ENCODE data around the gene ATP5F1C. TPM values are rescaled to one million over a fixed set of nuclear protein-coding genes. Genes with fewer than 3 reads are reported as not detected.

Gene ATP5F1C
- total RNA-seq, 1 experiment from 2014 or later, result 288 TPM

DNA sequence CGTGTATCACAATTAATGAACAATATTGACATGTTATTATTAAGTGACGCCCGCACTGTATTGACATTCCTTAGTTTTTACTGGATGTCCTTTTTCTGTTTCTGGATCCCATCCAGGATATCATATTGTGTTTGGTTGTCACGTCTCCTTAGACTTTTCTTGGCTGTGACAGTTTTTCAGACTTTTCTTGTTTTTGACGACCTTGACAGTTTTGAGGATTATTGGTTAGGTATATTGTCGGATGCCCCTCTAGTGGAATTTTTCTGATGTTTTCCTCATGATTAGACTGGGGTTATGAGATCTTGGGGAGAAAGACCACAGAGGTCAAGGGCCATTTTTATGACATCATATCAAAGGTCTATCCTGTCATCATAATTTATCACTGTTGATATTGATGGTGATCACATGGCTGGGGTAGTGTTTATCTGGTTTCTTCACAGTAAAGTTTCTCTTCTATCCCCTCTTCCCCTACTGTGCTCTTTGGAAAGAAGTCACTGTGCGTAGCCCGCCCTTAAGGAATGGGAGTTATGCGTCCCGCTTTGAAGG lies 41.4 kb downstream of the ATP5F1C start:
- Mint-ChIP-seq H3K4me3 (no peak overlapping the region), H3K27ac (no peak overlapping the region), H3K9me3 (no peaks in the 10 kb centered on the region), H3K27me3 (ENCODE audit: low read depth) (no peaks in the 10 kb centered on the region), H3K36me3 (peaks cover 21% of the 10 kb centered on the region), H3K4me1 (peaks cover 8% of the 10 kb centered on the region)
- no peak for DNase-seq (ENCODE audit: low spot score)
- ChIA-PET CTCF (no interaction called here), POLR2A (no interaction called here)
- ATAC-seq, result no peak
- TF ChIP-seq, protein P1, sequence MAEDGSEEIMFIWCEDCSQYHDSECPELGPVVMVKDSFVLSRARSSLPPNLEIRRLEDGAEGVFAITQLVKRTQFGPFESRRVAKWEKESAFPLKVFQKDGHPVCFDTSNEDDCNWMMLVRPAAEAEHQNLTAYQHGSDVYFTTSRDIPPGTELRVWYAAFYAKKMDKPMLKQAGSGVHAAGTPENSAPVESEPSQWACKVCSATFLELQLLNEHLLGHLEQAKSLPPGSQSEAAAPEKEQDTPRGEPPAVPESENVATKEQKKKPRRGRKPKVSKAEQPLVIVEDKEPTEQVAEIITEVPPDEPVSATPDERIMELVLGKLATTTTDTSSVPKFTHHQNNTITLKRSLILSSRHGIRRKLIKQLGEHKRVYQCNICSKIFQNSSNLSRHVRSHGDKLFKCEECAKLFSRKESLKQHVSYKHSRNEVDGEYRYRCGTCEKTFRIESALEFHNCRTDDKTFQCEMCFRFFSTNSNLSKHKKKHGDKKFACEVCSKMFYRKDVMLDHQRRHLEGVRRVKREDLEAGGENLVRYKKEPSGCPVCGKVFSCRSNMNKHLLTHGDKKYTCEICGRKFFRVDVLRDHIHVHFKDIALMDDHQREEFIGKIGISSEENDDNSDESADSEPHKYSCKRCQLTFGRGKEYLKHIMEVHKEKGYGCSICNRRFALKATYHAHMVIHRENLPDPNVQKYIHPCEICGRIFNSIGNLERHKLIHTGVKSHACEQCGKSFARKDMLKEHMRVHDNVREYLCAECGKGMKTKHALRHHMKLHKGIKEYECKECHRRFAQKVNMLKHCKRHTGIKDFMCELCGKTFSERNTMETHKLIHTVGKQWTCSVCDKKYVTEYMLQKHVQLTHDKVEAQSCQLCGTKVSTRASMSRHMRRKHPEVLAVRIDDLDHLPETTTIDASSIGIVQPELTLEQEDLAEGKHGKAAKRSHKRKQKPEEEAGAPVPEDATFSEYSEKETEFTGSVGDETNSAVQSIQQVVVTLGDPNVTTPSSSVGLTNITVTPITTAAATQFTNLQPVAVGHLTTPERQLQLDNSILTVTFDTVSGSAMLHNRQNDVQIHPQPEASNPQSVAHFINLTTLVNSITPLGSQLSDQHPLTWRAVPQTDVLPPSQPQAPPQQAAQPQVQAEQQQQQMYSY (CRISPR knock-in tag; IDR thresholded peaks at IDR 0.05), result no peak
- TF ChIP-seq ZBTB21 (CRISPR knock-in tag; IDR thresholded peaks at IDR 0.05; ENCODE audit: borderline replicate concordance), result no peak
- TF ChIP-seq MYBL2 (CRISPR knock-in tag; IDR thresholded peaks at IDR 0.05), result no peak
- TF ChIP-seq ATF1 (CRISPR knock-in tag; IDR thresholded peaks at IDR 0.05), result no peak
- TF ChIP-seq ELF4 (CRISPR knock-in tag; IDR thresholded peaks at IDR 0.05; ENCODE audit: low read depth), result no peak
- no peak for TF ChIP-seq ZNF121 (CRISPR knock-in tag; IDR thresholded peaks at IDR 0.05)
- no peak for TF ChIP-seq FOXP1 (CRISPR knock-in tag; IDR thresholded peaks at IDR 0.05; ENCODE audit: borderline replicate concordance)
- TF ChIP-seq, protein P2, sequence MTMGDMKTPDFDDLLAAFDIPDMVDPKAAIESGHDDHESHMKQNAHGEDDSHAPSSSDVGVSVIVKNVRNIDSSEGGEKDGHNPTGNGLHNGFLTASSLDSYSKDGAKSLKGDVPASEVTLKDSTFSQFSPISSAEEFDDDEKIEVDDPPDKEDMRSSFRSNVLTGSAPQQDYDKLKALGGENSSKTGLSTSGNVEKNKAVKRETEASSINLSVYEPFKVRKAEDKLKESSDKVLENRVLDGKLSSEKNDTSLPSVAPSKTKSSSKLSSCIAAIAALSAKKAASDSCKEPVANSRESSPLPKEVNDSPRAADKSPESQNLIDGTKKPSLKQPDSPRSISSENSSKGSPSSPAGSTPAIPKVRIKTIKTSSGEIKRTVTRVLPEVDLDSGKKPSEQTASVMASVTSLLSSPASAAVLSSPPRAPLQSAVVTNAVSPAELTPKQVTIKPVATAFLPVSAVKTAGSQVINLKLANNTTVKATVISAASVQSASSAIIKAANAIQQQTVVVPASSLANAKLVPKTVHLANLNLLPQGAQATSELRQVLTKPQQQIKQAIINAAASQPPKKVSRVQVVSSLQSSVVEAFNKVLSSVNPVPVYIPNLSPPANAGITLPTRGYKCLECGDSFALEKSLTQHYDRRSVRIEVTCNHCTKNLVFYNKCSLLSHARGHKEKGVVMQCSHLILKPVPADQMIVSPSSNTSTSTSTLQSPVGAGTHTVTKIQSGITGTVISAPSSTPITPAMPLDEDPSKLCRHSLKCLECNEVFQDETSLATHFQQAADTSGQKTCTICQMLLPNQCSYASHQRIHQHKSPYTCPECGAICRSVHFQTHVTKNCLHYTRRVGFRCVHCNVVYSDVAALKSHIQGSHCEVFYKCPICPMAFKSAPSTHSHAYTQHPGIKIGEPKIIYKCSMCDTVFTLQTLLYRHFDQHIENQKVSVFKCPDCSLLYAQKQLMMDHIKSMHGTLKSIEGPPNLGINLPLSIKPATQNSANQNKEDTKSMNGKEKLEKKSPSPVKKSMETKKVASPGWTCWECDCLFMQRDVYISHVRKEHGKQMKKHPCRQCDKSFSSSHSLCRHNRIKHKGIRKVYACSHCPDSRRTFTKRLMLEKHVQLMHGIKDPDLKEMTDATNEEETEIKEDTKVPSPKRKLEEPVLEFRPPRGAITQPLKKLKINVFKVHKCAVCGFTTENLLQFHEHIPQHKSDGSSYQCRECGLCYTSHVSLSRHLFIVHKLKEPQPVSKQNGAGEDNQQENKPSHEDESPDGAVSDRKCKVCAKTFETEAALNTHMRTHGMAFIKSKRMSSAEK (CRISPR knock-in tag; IDR thresholded peaks at IDR 0.05; ENCODE audit: borderline replicate concordance), result no peak
- TF ChIP-seq, protein P3, sequence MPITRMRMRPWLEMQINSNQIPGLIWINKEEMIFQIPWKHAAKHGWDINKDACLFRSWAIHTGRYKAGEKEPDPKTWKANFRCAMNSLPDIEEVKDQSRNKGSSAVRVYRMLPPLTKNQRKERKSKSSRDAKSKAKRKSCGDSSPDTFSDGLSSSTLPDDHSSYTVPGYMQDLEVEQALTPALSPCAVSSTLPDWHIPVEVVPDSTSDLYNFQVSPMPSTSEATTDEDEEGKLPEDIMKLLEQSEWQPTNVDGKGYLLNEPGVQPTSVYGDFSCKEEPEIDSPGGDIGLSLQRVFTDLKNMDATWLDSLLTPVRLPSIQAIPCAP (CRISPR knock-in tag; IDR thresholded peaks at IDR 0.05), result no peak
- TF ChIP-seq, protein P4, sequence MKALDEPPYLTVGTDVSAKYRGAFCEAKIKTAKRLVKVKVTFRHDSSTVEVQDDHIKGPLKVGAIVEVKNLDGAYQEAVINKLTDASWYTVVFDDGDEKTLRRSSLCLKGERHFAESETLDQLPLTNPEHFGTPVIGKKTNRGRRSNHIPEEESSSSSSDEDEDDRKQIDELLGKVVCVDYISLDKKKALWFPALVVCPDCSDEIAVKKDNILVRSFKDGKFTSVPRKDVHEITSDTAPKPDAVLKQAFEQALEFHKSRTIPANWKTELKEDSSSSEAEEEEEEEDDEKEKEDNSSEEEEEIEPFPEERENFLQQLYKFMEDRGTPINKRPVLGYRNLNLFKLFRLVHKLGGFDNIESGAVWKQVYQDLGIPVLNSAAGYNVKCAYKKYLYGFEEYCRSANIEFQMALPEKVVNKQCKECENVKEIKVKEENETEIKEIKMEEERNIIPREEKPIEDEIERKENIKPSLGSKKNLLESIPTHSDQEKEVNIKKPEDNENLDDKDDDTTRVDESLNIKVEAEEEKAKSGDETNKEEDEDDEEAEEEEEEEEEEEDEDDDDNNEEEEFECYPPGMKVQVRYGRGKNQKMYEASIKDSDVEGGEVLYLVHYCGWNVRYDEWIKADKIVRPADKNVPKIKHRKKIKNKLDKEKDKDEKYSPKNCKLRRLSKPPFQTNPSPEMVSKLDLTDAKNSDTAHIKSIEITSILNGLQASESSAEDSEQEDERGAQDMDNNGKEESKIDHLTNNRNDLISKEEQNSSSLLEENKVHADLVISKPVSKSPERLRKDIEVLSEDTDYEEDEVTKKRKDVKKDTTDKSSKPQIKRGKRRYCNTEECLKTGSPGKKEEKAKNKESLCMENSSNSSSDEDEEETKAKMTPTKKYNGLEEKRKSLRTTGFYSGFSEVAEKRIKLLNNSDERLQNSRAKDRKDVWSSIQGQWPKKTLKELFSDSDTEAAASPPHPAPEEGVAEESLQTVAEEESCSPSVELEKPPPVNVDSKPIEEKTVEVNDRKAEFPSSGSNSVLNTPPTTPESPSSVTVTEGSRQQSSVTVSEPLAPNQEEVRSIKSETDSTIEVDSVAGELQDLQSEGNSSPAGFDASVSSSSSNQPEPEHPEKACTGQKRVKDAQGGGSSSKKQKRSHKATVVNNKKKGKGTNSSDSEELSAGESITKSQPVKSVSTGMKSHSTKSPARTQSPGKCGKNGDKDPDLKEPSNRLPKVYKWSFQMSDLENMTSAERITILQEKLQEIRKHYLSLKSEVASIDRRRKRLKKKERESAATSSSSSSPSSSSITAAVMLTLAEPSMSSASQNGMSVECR (CRISPR knock-in tag; IDR thresholded peaks at IDR 0.05; ENCODE audit: borderline replicate concordance), result no peak
- TF ChIP-seq, protein P5, sequence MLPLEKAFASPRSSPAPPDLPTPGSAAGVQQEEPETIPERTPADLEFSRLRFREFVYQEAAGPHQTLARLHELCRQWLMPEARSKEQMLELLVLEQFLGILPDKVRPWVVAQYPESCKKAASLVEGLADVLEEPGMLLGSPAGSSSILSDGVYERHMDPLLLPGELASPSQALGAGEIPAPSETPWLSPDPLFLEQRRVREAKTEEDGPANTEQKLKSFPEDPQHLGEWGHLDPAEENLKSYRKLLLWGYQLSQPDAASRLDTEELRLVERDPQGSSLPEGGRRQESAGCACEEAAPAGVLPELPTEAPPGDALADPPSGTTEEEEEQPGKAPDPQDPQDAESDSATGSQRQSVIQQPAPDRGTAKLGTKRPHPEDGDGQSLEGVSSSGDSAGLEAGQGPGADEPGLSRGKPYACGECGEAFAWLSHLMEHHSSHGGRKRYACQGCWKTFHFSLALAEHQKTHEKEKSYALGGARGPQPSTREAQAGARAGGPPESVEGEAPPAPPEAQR (CRISPR knock-in tag; IDR thresholded peaks at IDR 0.05), result no peak
- TF ChIP-seq SOX15 (CRISPR knock-in tag; IDR thresholded peaks at IDR 0.05), result no peak
- TF ChIP-seq TCF7 (CRISPR knock-in tag; IDR thresholded peaks at IDR 0.05; ENCODE audit: low read depth), result no peak
- TF ChIP-seq, protein P6, sequence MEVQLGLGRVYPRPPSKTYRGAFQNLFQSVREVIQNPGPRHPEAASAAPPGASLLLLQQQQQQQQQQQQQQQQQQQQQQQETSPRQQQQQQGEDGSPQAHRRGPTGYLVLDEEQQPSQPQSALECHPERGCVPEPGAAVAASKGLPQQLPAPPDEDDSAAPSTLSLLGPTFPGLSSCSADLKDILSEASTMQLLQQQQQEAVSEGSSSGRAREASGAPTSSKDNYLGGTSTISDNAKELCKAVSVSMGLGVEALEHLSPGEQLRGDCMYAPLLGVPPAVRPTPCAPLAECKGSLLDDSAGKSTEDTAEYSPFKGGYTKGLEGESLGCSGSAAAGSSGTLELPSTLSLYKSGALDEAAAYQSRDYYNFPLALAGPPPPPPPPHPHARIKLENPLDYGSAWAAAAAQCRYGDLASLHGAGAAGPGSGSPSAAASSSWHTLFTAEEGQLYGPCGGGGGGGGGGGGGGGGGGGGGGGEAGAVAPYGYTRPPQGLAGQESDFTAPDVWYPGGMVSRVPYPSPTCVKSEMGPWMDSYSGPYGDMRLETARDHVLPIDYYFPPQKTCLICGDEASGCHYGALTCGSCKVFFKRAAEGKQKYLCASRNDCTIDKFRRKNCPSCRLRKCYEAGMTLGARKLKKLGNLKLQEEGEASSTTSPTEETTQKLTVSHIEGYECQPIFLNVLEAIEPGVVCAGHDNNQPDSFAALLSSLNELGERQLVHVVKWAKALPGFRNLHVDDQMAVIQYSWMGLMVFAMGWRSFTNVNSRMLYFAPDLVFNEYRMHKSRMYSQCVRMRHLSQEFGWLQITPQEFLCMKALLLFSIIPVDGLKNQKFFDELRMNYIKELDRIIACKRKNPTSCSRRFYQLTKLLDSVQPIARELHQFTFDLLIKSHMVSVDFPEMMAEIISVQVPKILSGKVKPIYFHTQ (CRISPR knock-in tag; IDR thresholded peaks at IDR 0.05), result no peak
- TF ChIP-seq, protein P7, sequence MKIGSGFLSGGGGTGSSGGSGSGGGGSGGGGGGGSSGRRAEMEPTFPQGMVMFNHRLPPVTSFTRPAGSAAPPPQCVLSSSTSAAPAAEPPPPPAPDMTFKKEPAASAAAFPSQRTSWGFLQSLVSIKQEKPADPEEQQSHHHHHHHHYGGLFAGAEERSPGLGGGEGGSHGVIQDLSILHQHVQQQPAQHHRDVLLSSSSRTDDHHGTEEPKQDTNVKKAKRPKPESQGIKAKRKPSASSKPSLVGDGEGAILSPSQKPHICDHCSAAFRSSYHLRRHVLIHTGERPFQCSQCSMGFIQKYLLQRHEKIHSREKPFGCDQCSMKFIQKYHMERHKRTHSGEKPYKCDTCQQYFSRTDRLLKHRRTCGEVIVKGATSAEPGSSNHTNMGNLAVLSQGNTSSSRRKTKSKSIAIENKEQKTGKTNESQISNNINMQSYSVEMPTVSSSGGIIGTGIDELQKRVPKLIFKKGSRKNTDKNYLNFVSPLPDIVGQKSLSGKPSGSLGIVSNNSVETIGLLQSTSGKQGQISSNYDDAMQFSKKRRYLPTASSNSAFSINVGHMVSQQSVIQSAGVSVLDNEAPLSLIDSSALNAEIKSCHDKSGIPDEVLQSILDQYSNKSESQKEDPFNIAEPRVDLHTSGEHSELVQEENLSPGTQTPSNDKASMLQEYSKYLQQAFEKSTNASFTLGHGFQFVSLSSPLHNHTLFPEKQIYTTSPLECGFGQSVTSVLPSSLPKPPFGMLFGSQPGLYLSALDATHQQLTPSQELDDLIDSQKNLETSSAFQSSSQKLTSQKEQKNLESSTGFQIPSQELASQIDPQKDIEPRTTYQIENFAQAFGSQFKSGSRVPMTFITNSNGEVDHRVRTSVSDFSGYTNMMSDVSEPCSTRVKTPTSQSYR (CRISPR knock-in tag; IDR thresholded peaks at IDR 0.05), result no peak
- TF ChIP-seq SMAD4 (CRISPR knock-in tag; IDR thresholded peaks at IDR 0.05), result no peak
- TF ChIP-seq ZNF317 (CRISPR knock-in tag; IDR thresholded peaks at IDR 0.05; ENCODE audit: borderline replicate concordance, low read depth), result no peak

Measured in WTC11 (cell line).